Endothelial cell of umbilical vein (primary cell): Measurements from ENCODE around the gene CCNB1IP1. TPM values are rescaled to one million over a fixed set of nuclear protein-coding genes. Genes with fewer than 3 reads are reported as not detected.
A peak's percentile ranks its signal among the peaks of the same experiment; 100 is the strongest.

Source experiments
- BruUV-seq: library from RNA; stranded (reverse); fragments of 400-500 nt; replicated peaks from 2 replicates; lab custom pipeline; 2021; lab: Mats Ljungman, UMichigan
- CTCF ChIA-PET: fragments of 300-600, 350-600 bp; sonication (Branson Sonifier 250); formaldehyde crosslinking; loops from one replicate; lab custom pipeline; 2021; ENCODE audit warnings: antibody characterized with exemption, inconsistent platforms; lab: Charles Lee
- POLR2A ChIA-PET: fragments of 300-600, 350-600 bp; sonication (Branson Sonifier 250); formaldehyde crosslinking; loops from one replicate; lab custom pipeline; 2021; ENCODE audit warnings: antibody characterized with exemption, inconsistent platforms; lab: Charles Lee
- DNase-seq: peaks from one replicate; pipeline ENCODE4 v3.0.0-alpha.2; 2011; ENCODE audit warnings: low read depth, low spot score
- FAIRE-seq: peaks from 2 replicates; lab custom pipeline; 2011; peaks lifted over from hg19 to GRCh38; lab: Jason Lieb, UNC
- H2AFZ ChIP-seq: 2 replicates; pipeline ENCODE4 v1.6.0; 2012; ENCODE audit warnings: low read depth, low read length, control low read depth, inconsistent platforms
- H3K27ac ChIP-seq: 2 replicates; pipeline ENCODE4 v1.5.1; 2011; ENCODE audit warnings: low read depth, mild to moderate bottlenecking, control low read depth, low read length, moderate library complexity; ENCODE audit not compliant: insufficient read depth
- H3K27me3 ChIP-seq, 2 experiments: 2 replicates each; pipeline versions ENCODE4 v1.6.0 to v1.6.1; 2011; ENCODE audit warnings: low read length in 2 of 2, mixed read lengths in 1 of 2; ENCODE audit not compliant: control insufficient read depth in 2 of 2, insufficient read depth in 2 of 2
- H3K36me3 ChIP-seq, 2 experiments: 2 replicates in 1 of 2; 3 replicates in 1 of 2; pipeline ENCODE4 v1.5.1; 2011; ENCODE audit warnings: low read length in 2 of 2, mild to moderate bottlenecking in 1 of 2, moderate library complexity in 1 of 2; ENCODE audit not compliant: control insufficient read depth in 2 of 2, insufficient read depth in 2 of 2; ENCODE audit errors: extremely low read depth in 1 of 2
- H3K4me1 ChIP-seq: 3 replicates; pipeline ENCODE4 v1.5.1; 2011; ENCODE audit warnings: mild to moderate bottlenecking, low read length; ENCODE audit not compliant: control insufficient read depth, insufficient read depth; ENCODE audit errors: extremely low read depth
- H3K4me2 ChIP-seq: 2 replicates; pipeline ENCODE4 v1.6.1; 2011; ENCODE audit warnings: low read length, control low read depth, mixed read lengths; ENCODE audit not compliant: insufficient read depth
- H3K4me3 ChIP-seq, 3 experiments: fragments of 200-600 bp in 1 of 3; sonication (generic), shearing (Covaris generic) in 1 of 3; replicated peaks in 1 of 3; 2 replicates each; pipeline ENCODE4 v1.5.1; 2011 to 2016; ENCODE audit warnings: control low read depth in 3 of 3, low read length in 3 of 3, mild to moderate bottlenecking in 2 of 3, inconsistent platforms in 1 of 3, low read depth in 1 of 3, moderate library complexity in 1 of 3; ENCODE audit not compliant: insufficient read depth in 1 of 3
- H3K79me2 ChIP-seq: 2 replicates; pipeline ENCODE4 v1.6.0; 2012; ENCODE audit warnings: low read length, inconsistent platforms; ENCODE audit not compliant: control insufficient read depth, insufficient read depth
- H3K9ac ChIP-seq: replicated peaks from 2 replicates; pipeline ENCODE3; 2011; ENCODE audit warnings: low read length, control low read depth; ENCODE audit not compliant: insufficient read depth; ENCODE audit errors: extremely low read depth
- H3K9me1 ChIP-seq: replicated peaks from 3 replicates; pipeline ENCODE4 v1.6.0; 2011; ENCODE audit warnings: mild to moderate bottlenecking, low read length; ENCODE audit not compliant: control insufficient read depth, insufficient read depth; ENCODE audit errors: extremely low read depth
- H3K9me3 ChIP-seq: replicated peaks from 2 replicates; pipeline ENCODE4 v1.5.1; 2012; ENCODE audit warnings: low read length, inconsistent platforms; ENCODE audit not compliant: control insufficient read depth, insufficient read depth
- H4K20me1 ChIP-seq: replicated peaks from 2 replicates; pipeline ENCODE3; 2011; ENCODE audit warnings: mild to moderate bottlenecking, low read length; ENCODE audit not compliant: control insufficient read depth, insufficient read depth; ENCODE audit errors: extremely low read depth
- EZH2 ChIP-seq: IDR thresholded peaks from 2 replicates; pipeline ENCODE4 v1.6.1; 2012; ENCODE audit warnings: borderline replicate concordance, low read depth, mild to moderate bottlenecking, moderate library complexity, low read length, inconsistent platforms; ENCODE audit not compliant: severe bottlenecking
- FOS ChIP-seq: IDR thresholded peaks from 2 replicates; pipeline ENCODE4 v1.6.1; 2011; ENCODE audit warnings: mild to moderate bottlenecking, low read length, moderate library complexity, borderline replicate concordance; ENCODE audit not compliant: insufficient read depth
- JUN ChIP-seq: IDR thresholded peaks from 2 replicates; pipeline ENCODE4 v1.6.1; 2011; ENCODE audit warnings: borderline replicate concordance, low read depth; ENCODE audit not compliant: insufficient read length, insufficient read depth
- MYC ChIP-seq: IDR thresholded peaks from one replicate; pipeline ENCODE4 v1.6.1; 2011; ENCODE audit warnings: mild to moderate bottlenecking, low read depth, low read length
- POLR2A ChIP-seq: IDR thresholded peaks from 2 replicates; pipeline ENCODE4 v1.6.1; 2012; ENCODE audit warnings: low read depth, mild to moderate bottlenecking, control low read depth, low read length
- POLR2AphosphoS5 ChIP-seq: IDR thresholded peaks from 2 replicates; pipeline ENCODE4 v1.6.1; 2012; ENCODE audit warnings: low read depth, mild to moderate bottlenecking, control low read depth, low read length, moderate library complexity; ENCODE audit not compliant: insufficient read depth
- dilution Hi-C: fragments of 300-500 bp; cut with MboI; formaldehyde crosslinking; loops from one replicate; pipeline ENCODE4 v1.15.0; 2019; ENCODE audit warnings: low sequenced_read_pairs; ENCODE audit not compliant: extremely low pct_ligation_motif_present
- intact Hi-C: fragments of 100-400 bp; cut with micrococcal nuclease; formaldehyde crosslinking; loops from one replicate; pipeline ENCODE4 v1.10.0; 2022
- polyA plus RNA-seq, 4 experiments: library from polyadenylated mRNA; depleted of rRNA in 3 of 4; stranded (reverse) in 3 of 4; unstranded in 1 of 4; fragments of >200 nt; gene quantifications; 2 replicates each; pipeline versions ENCODE4 v1.2.1 to v1.2.3, GENCODE V29; 2011 to 2012; ENCODE audit warnings: missing spikeins in 1 of 4
- total RNA-seq: library from RNA; stranded (reverse); gene quantifications from 2 replicates; pipeline ENCODE4 v1.2.3, GENCODE V29; 2021
- TF ChIP-seq, protein P1 (sequence below), 2 donors: IDR thresholded peaks; 1 replicate in 1 of 2; 2 replicates in 1 of 2; pipeline ENCODE4 v1.5.1; 2011; ENCODE audit warnings: low read length in 2 of 2, mild to moderate bottlenecking in 2 of 2, moderate library complexity in 2 of 2, control low read depth in 1 of 2, inconsistent platforms in 1 of 2, low read depth in 1 of 2; ENCODE audit not compliant: insufficient read depth in 1 of 2; ENCODE audit errors: extremely low read depth in 1 of 2

Gene CCNB1IP1
- total and polyA plus RNA-seq, 2 donors (not counting 3 experiments of a cell fraction or from before 2014, with no cell fraction given): 32.7 to 35.5 TPM

DNA sequence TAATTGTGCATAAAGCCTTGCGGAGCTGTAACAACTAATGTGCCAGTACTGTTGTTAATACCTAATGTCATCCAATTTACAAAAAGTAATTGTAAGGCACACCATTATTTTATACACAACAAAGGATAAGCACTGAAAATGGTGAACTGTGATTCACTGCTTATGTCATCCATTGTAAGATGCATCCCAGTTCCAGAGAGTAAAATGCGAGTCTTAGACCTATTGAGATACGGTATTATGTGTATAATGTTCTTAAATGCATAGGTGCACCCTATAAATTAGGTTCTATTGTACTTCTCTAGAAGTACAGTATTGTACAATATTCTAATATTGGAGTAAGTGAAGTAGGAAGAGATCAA lies 10.8 kb upstream of the CCNB1IP1 start:
- peak overlapping the region; percentile 60 for H2AFZ ChIP-seq
- H3K27me3 ChIP-seq: no peaks in the 10 kb centered on the region
- H3K4me1 ChIP-seq: peaks cover 11% of the 10 kb centered on the region
- H3K36me3 ChIP-seq: peaks cover 0 to 3% of the 10 kb centered on the region in 2 experiments
- H3K27ac ChIP-seq: peak overlapping the region; percentile 85
- ChIA-PET CTCF (interaction anchor here (0.8 to 6.4 kb wide), 11 partner anchors 11 to 627 kb away, joined by 3 to 73 read pairs (median 4); partner anchors contain the start of genes APEX1, CCNB1IP1 and OSGEP), POLR2A (interaction anchor here (0.8 to 3.0 kb wide), 14 partner anchors 9 to 338 kb away, joined by 3 to 37 read pairs (median 9); partner anchors contain the start of genes APEX1, CCNB1IP1, OSGEP and PIP4P1)
- peaks cover 14% of the 10 kb centered on the region for H3K79me2 ChIP-seq
- H3K4me2 ChIP-seq: peak overlapping the region; percentile 93
- TSS peak; percentile 74 for BruUV-seq
- intact Hi-C loops (no loop called here), dilution Hi-C loops (no loop called here)
- H3K9me3 ChIP-seq: no peaks in the 10 kb centered on the region
- FAIRE-seq (peak; percentile 50), DNase-seq (no peak)
- TF ChIP-seq FOS: peak; percentile 20
- no peak for TF ChIP-seq POLR2AphosphoS5
- peak overlapping the region; percentile 98 for H3K9ac ChIP-seq
- no peaks in the 10 kb centered on the region for H3K9me1 ChIP-seq
- no peaks in the 10 kb centered on the region for H4K20me1 ChIP-seq
- H3K4me3 ChIP-seq: peak overlapping the region; percentile 73 to 95 (median 78)

DNA sequence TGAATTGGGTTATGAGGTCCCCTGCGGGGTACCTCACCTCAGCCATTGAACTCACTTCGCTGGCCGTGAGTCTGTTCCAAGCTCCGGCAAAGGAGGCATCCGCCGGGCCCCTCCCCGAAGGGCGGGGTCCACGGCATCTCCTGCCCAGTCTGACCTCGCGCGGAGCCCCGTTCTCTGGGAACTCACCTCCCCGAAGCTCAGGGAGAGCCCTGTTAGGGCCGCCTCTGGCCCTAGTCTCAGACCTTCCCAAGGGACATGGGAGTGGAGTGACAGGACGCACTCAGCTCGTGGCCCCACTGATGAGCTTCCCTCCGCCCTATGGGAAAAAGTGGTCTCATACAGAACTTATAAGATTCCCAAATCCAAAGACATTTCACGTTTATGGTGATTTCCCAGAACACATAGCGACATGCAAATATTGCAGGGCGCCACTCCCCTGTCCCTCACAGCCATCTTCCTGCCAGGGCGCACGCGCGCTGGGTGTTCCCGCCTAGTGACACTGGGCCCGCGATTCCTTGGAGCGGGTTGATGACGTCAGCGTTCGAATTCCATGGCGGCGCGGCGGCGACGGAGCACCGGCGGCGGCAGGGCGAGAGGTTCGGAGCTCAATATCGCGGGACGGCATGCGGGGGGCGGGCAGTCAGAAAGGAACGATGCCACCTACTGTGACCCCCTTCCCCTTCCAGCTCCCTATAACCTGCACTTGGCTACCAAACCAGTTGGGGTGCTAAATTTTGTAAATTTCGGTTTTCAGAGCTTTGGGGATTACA lies 10.2 kb upstream of the CCNB1IP1 start, which contains the start of gene PARP2:
Gene PARP2 (plus strand): TSS at position 544 of the 770 bp plus-strand sequence. CDS start 7 bp downstream, at position 551.
- Histone ChIP-seq H3K4me3 (peak within 1 kb of the TSS; percentile 78 to 95 (median 78)), H3K9me1 (no peaks in the 10 kb centered on the region), H3K79me2 (peaks cover 14% of the 10 kb centered on the region), H4K20me1 (no peaks in the 10 kb centered on the region), H3K9me3 (no peaks in the 10 kb centered on the region), H2AFZ (peak within 1 kb of the TSS; percentile 78), H3K4me1 (peaks cover 11% of the 10 kb centered on the region), H3K4me2 (peak within 1 kb of the TSS; percentile 94), H3K9ac (peak within 1 kb of the TSS; percentile 98), H3K36me3 (peaks cover 0 to 3% of the 10 kb centered on the region in 2 experiments), H3K27me3 (no peaks in the 10 kb centered on the region), H3K27ac (peak within 1 kb of the TSS; percentile 85)
- CTCF ChIA-PET: interaction anchor here (0.5 to 6.4 kb wide), 16 partner anchors 9 to 628 kb away, joined by 3 to 73 read pairs (median 4); partner anchors contain the start of genes APEX1, CCNB1IP1, OSGEP and PIP4P1
- TF ChIP-seq, protein P1, sequence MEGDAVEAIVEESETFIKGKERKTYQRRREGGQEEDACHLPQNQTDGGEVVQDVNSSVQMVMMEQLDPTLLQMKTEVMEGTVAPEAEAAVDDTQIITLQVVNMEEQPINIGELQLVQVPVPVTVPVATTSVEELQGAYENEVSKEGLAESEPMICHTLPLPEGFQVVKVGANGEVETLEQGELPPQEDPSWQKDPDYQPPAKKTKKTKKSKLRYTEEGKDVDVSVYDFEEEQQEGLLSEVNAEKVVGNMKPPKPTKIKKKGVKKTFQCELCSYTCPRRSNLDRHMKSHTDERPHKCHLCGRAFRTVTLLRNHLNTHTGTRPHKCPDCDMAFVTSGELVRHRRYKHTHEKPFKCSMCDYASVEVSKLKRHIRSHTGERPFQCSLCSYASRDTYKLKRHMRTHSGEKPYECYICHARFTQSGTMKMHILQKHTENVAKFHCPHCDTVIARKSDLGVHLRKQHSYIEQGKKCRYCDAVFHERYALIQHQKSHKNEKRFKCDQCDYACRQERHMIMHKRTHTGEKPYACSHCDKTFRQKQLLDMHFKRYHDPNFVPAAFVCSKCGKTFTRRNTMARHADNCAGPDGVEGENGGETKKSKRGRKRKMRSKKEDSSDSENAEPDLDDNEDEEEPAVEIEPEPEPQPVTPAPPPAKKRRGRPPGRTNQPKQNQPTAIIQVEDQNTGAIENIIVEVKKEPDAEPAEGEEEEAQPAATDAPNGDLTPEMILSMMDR (IDR thresholded peaks at IDR 0.05; ENCODE audit: extremely low read depth in 1 of 2, insufficient read depth in 1 of 2, low read depth in 1 of 2, low read length in 2 of 2): no peak
- TF ChIP-seq POLR2A (peak; percentile 100), POLR2AphosphoS5 (peak; percentile 100), JUN (peak; percentile 75), EZH2 (no peak), FOS (no peak), MYC (no peak)
- POLR2A ChIA-PET: interaction anchor here (0.6 to 3.0 kb wide), 26 partner anchors 9 to 1200 kb away, joined by 3 to 37 read pairs (median 7); partner anchors contain the start of genes APEX1, CCNB1IP1, OSGEP and PIP4P1
- BruUV-seq: TSS peak; percentile 100
- dilution Hi-C loops: no loop called here
- peak; percentile 98 for FAIRE-seq
- intact Hi-C loops: no loop called here
- peak; percentile 100 for DNase-seq
